ENCODE measurements around the gene GHRH.

- no peak for TF ChIP-seq CTCF (IDR thresholded peaks at IDR 0.05)
- TF ChIP-seq POLR2A (IDR thresholded peaks at IDR 0.05), result no peak
Measured at GRCh38 chr20:37228082-37228481, 33.5 kb downstream of the GHRH start.
